GM19468 (cell line): ENCODE measurements around the gene VPS4B.

Source experiments
- ATAC-seq: cut with Tn5 transposase; IDR thresholded peaks from one replicate; pipeline ENCODE4 v1.9.1; 2021; ENCODE audit warnings: mild to moderate bottlenecking, moderate library complexity, moderate number of reproducible peaks; ENCODE audit not compliant: unreplicated experiment; ENCODE audit errors: extremely low read depth

VPS4B gene

GRCh38 chr18:63433334-63433866 lies 11.1 kb upstream of the VPS4B start:
- ATAC-seq: no peak

DNA sequence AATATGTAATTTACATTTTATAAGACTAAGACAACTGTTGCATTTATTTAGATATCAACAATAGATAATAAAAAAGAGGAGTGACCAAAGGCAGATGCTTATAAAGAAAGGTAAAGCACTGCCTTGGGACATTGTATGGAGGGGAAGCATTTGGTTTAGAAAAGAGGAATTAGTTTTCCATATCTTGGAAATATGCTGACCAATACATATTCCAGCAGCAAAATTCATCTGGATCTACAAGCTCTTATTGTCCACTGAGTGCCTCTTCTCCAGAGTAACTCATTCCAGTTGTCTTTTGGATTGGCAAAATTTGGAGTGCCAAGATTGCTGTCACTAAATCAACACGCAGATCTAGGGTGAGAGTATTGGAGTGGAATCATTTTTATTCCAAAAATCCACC lies 8.9 kb upstream of the VPS4B start:
- ATAC-seq: no peak

GRCh38 chr18:63430526-63430925 lies 8.2 kb upstream of the VPS4B start:
- ATAC-seq: no peak

GRCh38 chr18:63427558-63427957 lies 5.3 kb upstream of the VPS4B start:
- no peak for ATAC-seq

GRCh38 chr18:63422864-63423304 lies 608 bp upstream of the VPS4B start:
- no peak for ATAC-seq

DNA sequence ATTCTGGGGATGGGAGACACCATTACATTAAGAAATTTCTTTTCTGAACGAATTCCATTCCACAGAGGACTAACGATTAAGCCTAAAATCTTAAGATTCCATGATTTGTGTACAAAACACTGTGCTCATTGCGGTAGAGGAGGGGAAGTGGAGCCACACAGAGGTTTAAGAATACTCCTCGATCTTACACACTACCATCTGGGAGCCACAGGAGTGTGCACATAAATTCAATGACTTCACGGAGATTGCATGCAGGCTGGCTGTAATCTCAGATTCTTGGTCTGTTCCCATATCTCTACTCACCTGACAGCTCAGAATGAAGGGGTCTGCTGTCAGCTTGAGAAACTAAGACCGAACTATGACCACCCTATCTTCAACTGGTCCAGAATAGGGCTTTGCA lies 762 bp downstream of the VPS4B start:
- no peak for ATAC-seq

GRCh38 chr18:63412953-63413352 lies 9.3 kb downstream of the VPS4B start:
- ATAC-seq: no peak

DNA sequence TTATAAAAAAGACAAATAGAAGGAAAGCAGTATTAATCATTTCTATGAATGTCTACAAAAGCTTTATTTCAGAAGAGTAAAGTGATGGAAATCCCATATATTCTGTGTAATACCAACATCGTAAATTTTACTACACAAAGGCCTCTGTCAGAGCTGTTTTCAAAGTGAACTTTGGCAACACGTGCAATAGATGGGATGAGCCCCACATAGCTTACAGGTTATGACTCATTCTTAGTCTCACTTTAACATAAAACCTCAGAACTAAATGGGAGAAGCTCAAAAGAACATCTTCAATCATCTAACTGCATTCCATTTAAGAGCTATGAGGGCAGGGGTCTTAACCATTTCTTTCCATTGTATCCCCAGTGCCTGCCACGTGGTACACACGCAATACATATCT lies 11.5 kb downstream of the VPS4B start:
- ATAC-seq: no peak

DNA sequence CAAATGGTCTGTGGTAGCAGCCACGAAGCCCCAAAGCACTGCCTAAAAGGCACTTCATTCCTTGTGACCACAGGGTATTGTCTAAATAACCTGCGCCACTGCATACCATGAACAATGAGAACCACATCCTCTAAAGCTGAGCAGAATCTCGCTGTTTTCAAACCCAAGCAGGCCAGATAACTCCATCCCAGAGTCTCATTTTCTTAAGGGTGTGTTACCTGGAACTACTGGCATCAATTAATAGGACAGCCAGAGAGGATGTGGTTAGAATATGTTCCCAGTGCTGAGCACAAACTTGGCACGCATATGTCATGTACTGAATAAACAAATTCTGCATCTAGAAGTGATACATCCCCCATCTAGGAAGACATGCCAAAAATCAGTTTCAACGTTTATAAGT lies 13.0 kb downstream of the VPS4B start:
- no peak for ATAC-seq

DNA sequence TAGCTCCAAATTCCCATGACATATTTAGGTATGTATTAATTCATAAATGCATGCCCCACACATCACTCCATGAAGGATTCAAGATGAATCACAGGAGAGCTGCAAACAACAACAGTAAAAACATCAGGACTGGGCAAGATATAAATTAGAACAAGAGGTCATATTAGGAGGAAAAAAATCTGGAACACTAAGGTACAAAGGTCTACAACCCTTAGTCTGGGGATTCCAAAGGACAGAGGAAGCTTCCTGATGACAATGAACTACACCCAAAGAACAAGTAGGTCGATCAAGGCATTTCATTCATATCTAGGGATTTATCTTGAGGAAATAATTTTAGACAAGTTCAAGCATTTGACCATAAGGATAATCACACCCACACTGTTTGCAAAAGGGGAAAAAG lies 14.5 kb downstream of the VPS4B start:
- no peak for ATAC-seq

GRCh38 chr18:63405986-63406385 lies 16.3 kb downstream of the VPS4B start:
- ATAC-seq: no peak

GRCh38 chr18:63402246-63403162 lies 19.8 kb downstream of the VPS4B start:
- ATAC-seq: no peak

DNA sequence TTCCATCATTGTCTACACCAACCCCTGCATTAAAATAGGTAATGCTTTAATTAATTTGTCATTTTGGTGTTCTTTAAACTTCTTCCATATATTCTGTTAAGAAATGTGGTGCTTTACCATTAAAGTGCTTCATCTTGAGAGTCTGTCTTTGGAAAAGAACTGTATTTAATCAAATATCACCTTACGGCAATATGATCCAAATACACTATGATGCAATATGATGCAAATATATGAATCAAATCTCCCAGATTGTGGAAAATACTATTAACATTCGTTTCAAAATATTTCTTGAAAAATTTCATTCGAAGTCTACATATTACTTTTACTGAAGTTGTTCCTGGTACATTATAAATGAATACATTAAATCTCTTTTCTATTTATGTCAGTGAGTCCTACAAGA lies 23.0 kb downstream of the VPS4B start:
- ATAC-seq: no peak

- ATAC-seq: no peak
Observed at GRCh38 chr18:63397349-63397748, 24.9 kb downstream of the VPS4B start.

DNA sequence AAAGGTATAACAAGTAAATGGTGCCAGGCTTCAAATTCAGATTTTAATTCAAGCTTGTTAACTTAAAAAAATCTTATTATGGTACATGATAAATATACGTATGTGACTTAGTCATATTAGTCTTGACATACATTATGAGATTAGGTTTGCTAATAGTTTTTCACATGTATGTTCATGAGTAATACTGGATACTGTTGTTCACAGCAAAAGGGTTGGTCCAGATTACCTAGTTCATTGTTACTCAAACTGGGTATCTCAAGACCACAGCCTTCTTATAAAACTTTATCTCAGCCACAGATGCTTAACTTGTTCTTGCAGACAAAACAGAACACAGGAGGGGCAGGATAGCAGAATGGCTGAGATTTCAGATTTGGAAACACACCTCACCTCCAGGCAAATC lies 26.8 kb downstream of the VPS4B start:
- ATAC-seq: no peak

- ATAC-seq: no peak
Observed at GRCh38 chr18:63394954-63395353, 27.3 kb downstream of the VPS4B start.

DNA sequence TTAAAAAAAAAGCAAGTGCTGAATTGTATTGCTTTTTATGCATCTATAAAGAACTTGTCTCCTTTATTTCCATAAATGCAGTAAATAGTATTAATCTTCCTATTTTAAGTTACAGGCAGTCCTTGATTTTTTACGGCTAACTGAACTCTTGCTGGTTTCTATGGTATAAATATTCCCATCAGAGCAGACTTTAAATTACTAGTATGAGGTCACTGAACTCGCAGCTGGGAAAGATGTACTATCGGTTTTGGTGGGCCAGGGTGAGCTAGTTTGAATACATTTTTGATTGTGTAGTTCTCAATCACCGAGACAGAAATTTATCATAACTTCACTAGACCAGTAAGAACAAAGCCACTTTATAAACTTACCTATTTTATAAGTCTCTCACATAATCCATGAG lies 34.4 kb downstream of the VPS4B start:
- no peak for ATAC-seq

GRCh38 chr18:63382843-63383242 lies 39.4 kb downstream of the VPS4B start:
- ATAC-seq: no peak

GRCh38 chr18:63379639-63379962 lies 42.7 kb downstream of the VPS4B start:
- no peak for ATAC-seq

DNA sequence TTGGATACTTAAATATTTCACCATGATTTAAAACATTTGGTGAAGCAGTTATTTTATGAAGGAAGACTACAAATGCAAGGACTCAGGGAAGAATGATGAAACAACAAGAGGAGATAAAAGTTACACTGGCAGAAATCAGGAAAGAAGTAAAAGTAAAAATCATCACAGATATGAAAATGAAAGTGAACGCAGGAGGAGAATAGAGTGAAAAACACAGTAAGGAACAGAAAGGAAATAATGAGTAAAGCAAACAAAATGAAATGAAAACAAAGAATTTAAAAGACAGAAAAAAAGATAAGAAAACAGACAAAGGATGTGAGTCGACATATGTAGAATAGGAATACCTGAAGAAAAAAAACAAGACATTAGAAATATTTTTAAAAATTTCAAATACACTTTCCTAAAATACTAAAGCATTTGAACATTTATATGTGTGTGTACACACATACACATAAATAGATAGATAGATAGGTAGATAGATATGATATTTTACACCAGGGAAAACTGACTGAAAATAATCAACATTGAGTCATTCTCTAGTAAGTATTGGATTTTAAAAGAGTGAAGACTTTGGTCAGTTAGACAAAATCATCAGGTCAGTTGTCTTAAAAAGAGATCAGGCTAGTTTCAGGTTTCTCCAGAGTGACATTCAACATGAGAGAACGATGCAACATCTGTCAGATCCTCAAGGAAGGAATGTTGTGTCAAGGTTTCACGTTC lies 43.2 kb downstream of the VPS4B start:
- no peak for ATAC-seq

DNA sequence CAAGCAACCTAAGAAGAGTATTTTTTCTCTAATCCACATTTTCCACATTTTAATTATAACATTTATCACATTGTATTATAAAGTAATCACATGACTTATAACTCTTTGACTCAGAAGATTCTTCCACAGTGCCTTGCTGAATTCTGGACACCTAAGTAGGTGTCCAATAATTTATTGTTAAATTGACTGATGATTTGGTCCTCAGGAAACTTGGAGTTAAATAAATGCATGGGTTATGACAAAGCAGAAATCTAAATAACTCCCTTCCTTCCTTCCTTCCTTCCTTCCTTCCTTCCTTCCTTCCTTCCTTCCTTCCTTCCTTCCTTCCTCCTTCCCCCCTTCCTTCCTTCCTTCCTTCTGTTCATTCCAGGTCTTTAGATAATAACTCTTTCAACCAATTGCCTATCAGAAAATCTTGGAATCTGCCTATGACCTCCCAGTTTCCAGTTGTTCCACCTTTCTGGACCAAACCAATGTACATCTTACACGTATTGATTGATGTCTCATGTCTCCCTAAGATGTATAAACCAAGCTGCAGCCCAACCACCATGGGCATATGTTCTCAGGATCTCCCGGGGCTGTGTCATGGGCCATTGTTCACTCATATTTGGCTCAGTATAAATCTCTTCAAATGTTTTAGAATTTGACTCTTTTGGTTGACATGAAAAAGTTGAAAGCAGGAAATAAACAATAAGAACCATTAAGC lies 44.8 kb downstream of the VPS4B start:
- ATAC-seq: no peak
